NOMO-1 treated with dmso at 0.1 percent for 144 hours (cell line): ENCODE measurements around the gene RET.
"Not testable (repeated sequence)": the region's sequence is repeated elsewhere in the genome, so short reads cannot be mapped to it uniquely, and the experiment has no call there.

Experiments
- DNase-seq: peaks from one replicate; lab custom pipeline; 2025; ENCODE audit not compliant: unreplicated experiment; lab: John Stamatoyannopoulos, UW

Gene RET

DNA sequence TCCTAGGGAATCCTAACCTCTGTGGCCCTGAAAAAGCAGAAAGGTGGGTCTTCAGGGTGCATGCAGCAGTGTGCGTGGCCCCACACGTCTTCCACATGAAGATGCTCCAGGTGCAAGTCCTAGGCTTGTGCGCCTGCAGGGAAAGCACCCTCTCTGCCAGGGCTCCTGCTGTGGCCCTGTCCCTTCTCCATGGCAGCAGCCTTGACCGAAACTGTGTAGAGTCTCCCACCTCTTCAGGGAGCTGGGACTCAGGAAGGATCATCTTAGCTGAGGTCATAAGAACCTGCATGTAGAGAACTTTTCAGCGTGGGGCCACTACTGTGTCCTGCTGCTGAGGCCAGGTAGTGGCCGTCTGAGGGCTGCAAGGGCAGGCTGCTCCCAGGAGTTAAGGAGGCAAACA is 55.0 kb downstream of the RET start:
- DNase-seq: no peak

DNA sequence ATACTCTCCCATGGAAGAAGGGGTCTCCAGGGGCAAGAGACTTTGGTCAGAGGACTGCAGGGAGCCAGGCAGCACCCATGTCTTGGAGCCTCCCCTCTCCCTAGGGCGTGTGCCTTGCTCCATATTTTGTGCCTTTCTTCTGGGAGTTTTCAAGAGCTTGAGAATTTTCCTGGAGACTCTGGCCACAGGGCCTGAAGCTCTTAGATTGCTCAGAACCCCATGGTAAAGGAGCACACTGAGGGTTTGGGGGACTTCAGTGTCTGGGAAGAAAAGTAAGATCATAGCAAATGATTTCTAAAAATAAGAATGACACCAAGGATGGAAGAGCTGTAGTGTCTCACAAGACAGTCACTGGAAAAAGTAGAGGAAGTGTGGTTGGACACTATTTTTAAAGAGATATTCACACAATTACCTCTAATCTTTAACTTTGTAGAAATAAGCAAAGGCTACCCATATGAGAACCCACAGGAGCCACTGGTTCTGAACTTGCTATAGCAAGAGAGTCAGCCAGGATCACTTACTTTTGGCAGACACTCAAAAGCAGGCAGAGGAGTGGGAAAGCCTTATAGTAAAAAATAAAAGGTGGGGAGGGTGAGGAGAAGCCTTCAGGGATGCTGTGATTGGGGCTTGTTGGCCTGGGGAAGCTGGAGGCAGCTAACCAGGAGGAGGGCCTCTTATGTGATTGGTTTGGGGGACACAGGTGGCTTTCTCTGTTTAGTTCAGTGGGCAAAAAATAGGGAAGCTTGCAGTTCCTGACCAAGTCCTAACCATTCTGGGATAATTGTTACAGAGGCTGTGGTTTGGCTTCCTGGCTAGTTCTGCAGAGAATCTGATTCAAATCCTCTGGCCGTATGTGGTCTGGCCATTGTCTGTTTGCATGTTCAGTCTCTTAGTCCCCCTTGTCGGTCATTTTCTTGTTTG is 56.3 kb downstream of the RET start:
- DNase-seq: no peak

DNA sequence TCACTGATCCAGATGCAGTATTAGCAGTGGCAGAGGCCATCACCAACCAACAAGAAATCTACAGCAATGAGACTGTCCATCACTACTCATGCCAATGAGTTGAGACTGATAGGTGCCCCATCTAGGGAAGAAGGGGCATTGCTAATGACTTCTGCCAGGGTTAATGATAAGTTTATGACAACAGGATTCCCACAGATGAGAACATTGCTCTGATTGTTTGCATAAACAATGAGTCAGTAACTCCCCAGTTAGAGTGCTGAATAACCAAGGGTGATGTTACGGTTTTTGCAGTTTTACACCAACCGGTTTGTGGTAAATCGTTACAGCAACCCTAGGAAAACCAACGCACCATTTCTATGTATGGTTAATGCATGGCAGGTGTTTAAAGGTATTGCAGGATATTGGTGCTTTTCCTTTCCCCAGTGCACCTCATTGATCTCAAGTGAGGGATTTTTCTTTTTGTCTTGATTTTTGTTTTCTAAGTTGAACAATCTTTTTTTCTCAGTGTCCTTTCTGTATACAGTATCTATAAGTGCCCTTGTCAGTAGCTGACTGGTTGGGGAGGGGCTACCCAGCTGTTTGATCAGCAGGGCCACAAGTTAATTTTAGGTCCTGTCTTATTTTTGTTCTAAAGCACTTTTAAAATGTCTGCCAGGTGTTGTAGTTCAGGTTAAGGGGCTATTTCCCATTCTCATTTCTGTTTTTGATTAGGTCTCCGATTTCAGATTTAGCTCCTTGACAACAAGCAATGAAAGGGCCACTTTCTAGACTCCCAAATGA is 57.4 kb downstream of the RET start:
- DNase-seq: no peak

DNA sequence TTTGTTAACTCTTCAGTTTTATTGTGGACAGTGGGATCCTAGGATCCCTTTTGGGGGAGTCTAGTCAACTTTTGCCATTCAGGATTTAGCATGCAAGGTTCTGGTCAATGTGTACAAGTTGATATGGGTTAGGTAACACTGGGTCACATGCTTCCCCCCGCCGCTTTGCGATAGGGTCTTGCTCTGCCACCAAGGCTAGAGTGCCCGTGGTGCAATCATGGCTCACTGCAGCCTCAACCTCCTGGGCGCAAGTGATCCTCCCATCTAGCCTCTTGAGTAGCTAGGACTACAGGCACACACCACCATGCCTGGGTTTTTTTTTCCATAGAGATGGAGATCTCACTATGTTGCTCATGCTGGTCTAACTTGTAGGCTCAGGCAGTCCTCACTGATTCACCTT is 58.2 kb downstream of the RET start:
- DNase-seq: no peak

DNA sequence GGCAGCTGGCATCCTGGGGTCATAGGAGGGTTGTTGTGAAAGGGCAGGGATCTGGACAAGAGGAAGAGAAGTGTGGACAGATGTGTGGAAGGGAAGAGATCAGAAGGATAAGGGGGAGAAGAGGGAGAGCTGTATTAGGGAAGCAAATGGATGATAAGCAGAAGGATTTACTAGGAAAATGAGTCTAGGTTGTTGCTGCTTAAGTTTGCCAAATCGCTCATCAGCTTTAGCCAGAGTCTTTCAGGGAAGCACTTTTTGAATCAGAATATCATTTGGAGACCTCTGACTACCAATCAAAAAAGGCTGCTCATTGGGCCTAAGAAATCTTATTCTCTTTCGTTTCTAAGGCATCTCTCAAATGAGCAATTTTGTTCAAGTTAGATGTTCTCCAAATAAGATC is 58.8 kb downstream of the RET start:
- no peak for DNase-seq

DNA sequence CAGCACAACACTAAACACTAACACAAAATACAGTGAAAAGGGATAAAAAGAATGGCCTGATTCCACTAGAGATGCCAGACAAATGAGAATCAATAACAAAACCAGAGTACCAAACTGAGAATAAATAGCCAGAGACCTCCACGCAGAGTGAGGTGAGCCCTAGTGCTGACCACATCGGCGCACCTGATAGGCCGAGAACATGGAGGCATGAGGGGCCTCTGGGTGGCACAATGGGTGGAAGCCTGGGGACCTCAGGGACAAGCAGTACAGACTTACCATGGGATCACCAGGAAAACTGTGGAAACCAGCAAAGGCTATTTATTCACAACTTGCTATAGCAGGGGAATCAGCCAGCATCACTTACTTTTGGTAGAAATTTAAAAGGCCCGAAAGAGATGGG is 59.6 kb downstream of the RET start:
- no peak for DNase-seq

DNA sequence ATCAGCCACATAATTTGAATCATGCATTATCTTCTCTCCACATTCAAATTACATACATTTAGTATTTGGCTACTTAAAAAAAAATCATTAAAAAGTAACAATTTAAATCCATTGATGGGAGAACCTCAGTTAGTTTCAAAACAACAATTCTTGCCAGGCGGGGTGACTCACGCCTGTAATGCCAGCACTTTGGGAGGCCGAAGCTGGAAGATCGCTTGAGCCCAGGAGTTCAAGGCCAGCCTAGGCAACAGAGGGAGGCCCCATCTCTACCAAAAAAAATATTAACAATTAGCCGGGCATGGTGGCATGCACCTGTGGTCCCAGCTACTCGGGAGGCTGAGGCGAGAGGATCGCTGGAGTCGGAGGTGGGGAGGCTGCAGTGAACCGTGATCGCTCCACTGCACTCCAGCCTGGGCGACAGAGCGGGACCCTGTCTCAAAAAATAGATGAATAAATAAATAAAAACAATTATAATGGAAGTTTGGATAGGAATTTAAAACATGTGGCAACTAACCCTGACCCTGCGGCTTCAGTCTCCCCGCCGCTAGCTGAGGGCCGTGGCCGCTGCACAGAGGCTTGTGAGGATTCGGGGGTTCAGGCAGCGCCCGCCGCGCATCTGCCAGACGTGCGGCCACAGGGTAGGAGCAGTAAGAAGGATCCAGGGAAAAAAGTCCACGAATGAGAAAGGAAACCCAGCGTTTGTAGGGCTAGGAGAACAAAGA is 60.3 kb downstream of the RET start:
- no peak for DNase-seq

DNA sequence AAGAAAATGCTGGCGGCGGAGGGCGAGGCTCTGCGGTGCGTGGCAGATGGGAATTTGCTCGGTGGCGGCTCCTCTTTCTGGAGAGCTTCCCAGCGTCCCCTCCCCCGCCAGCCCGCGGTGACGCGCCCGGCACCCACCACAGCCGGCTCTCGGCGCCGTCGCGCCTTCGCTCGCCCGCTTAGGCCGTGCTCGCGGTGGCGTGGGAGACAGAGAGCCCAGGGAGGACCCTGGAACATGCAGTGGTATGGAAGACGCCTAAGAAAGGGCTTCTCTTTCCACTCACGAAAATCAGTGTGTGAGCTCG is 60.8 kb downstream of the RET start:
- no peak for DNase-seq

DNA sequence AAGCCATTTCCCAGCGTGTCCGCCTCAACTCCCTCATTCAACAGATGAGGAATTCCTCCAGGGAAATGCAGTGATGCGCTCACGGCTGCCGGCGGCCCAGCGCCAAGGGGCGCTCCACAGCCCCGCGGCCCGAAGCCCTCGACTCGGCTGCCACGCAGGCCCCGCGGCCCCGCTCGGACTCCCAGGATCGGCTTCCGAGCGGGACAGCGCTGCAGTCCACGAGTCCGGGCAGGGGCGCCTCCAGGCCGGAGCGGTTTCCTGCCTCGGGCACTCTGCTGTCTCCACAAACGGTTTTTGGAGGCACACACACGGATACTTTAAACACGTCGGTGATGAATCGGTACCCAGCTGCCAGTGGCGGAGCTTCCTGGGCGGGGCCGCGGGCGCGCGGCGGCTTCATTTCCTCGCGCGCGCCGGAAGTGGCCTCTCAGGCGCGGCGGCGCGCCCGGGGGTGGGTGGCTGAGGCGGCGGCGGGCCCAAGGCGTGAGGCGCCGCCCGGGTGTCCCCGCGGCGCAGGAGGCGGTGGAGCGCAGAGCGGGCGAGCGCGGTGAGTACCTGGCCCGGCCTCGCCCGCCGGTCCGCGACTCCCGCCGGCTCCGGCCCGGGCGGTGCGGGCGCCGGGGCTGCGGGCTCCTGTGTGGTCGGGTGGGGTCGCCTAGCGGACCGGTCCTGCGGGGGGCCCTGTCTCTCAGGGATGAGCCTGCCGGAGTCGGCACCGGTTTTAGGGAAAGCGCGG is 61.3 kb downstream of the RET start, which contains the start of gene CSGALNACT2:
Gene CSGALNACT2, plus strand, starts transcription at position 425 of the 736 bp plus-strand sequence. CDS start 16,705 bp downstream, outside the sequence.
- DNase-seq: peak; percentile 67

DNA sequence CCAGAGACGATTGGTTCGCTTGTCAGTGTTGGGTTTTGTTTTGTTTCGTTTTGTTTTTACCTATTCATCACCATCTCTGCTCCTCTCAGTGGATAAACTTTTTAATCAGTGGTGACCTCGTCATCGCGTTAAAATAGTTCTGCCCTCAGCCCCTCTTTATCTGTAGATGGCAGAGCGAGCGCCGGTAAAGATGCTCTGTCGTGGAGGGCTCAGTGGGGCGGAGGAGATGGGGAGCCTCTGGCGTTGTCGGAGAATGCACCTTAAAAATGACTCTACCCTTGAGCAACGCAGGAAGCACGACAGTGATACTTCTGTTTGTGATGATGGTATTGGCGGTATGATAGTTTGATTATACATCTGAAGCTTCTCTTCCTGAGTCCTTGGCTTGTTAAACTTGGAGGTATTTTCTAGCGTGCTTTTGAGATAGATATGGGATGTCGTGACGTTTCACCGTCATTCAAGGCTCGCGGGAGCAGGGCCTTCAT is 61.9 kb downstream of the RET start:
- peak; percentile 25 for DNase-seq

DNA sequence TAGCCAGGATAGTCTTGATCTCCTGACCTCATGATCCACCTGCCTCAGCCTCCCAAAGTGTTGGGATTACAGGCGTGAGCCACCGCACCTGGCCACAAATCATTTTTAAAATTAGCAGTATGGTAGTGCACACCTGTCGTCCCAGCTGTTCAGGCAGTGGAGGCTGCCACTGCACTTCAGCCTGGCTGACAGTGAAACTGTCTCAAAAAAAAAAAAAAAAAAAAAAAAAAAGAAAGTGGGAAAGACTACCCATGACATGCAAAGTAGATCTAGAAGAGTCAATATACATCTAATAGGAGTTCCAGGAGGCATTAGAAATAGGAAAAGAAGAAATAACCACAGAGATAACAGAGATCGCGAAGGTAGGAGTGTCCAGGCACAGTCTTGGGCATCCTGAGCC is 64.6 kb downstream of the RET start:
- no peak for DNase-seq

DNA sequence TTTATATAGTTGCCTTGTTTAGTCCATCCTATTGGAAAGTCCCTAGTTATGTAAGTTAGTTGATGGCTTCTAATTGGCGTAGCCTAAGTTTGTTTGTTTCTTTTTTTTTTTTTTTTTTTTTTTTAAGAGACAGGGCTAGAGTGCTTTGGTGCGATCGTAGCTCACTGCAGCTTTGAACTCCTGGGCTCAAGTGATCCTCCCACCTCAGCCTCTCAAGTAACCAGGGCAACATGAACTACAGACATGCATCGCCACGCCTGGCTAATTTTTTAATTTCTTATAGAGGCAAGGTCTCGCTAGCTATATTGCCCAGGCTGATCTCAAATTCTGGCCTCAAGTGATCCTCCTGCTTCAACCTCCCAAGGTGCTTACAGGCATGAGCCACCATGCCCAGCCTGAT is 68.4 kb downstream of the RET start:
- DNase-seq: no peak

DNA sequence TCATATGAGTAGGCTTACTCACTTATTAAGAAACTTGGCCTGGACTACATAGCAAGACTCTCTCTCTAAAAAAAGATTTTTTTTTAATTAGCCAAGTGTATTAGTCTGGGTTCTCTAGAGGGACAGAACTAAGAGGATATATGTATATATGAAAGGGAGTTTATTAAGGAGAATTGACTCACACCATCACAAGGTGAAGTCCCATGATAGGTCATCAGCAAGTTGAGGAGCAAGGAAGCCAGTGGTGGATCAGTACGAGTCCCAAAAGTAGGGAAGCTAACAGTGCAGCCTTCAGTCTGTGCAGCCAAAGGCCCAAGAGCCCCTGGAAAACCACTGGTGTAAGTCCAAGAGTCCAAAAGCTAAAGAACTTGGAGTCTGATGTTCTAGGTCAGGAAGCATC is 69.1 kb downstream of the RET start:
- DNase-seq: not testable (repeated sequence)

DNA sequence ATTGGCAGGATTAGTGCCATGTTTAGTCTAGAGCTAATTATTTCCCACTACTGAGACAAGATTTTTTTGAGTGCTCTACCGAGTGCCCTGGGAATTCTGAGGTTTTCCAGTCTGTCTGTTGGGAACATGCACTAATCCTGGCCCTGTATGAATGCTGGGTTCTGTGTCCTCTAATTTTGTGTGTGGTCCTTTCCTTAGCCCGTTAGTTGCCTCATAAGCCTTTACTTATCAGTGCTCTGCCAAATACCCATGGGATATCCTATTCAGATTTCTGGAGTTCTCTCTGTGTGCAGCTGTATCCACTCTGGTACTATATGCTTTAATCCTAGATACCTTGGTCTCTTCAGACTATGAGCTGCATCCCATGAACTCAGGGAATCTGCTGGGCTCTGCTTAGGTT is 74.5 kb downstream of the RET start:
- DNase-seq: no peak

DNA sequence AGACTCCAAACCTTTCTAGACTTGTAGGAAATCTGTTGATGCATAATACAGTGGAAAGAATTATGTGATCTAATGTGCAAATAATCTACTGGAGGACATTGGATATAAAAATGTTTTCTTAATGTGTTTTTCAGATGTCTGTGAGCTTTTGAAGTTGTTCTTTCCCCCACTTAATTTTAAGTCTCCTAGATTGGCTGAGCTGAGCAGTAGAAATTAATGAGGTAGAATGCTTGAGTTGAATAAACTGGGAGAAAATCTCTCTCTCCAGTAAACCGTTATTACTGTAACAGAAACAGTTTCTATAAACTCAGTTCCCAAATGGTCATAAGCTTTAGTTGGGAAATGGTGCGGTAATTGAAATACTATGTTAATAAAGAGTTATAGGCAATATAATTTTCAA is 77.0 kb downstream of the RET start:
- no peak for DNase-seq

DNA sequence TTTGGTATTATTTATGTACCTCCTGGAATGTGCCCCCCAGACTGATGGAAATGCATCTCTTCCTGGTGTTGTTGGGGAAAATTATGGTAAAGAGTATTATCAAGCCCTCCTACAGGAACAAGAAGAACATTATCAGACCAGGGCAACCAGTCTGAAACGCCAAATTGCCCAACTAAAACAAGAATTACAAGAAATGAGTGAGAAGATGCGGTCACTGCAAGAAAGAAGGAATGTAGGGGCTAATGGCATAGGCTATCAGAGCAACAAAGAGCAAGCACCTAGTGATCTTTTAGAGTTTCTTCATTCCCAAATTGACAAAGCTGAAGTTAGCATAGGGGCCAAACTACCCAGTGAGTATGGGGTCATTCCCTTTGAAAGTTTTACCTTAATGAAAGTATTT is 78.4 kb downstream of the RET start:
- DNase-seq: no peak

DNA sequence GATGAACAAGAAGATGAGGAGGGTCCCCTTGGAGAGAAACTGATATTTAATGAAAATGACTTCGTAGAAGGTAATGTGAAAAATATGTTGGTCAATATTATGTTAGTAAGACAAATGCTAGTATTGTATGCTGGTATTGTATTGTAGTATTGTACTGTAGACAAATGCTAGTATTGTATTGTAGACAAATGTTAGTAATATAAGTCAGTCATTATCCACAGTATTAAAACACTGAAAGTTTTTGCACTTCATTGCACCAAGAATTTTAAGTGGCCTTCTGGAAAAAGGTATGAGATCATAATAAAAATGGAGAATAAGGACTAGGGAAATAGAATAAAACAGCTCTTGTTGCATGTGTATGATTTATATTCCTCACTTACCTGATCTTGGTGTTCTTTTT is 78.9 kb downstream of the RET start:
- DNase-seq: no peak

DNA sequence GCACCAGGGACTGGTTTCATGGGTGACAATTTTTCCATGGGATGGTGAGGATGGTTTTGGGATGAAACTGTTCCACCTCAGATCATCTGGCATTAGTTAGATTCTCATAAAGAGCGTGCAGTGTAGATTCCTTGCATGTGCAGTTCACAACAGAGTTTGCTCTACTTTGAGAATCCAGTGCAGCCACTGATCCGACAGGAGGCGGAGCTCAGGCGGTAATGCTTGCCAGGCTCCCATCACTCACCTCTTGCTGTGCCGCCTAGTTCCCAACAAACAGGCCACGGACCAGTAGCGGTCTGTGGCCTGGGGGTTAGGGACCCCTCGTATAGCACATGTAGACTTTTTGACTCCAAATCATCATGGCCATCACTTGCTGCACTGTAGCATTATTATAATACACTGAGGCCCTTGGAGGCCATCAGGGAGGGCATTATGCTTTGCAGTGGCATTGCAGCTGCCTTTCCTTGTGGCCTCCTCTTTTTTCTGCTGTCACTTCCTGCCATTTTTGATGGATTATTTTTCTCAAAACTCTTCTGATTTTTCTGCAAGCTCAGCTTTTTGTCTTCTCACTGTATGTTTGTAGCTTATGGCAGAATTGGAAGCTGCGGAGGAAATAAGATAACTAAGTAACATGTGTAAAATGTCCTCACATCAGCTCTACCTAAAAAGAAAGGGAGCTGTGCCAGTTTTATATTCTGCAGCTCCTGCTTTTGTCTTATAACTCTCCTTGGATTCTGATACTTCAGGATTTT is 79.9 kb downstream of the RET start:
- no peak for DNase-seq

DNA sequence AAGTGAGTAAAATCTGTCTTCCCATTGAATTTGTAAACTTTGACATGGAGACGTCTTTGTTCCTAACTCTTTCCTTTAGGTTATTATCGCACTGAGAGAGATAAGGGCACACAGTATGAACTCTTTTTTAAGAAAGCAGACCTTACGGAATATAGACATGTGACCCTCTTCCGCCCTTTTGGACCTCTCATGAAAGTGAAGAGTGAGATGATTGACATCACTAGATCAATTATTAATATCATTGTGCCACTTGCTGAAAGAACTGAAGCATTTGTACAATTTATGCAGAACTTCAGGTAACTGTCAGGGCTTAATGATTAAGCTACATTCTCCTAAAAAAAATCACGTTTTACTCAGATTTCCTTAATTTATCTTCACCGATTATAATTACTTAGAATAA is 81.8 kb downstream of the RET start:
- DNase-seq: no peak
